CD14-positive monocyte (primary cell): ENCODE data around the gene SKP2. TPM values are rescaled to one million over a fixed set of nuclear protein-coding genes. Genes with fewer than 3 reads are reported as not detected.

ENCODE experiments used
- DNase-seq, 3 donors: peaks; one replicate each; pipeline ENCODE4 v3.0.0-alpha.2; 2011 to 2022
- H2AFZ ChIP-seq: 2 replicates; pipeline ENCODE4 v1.6.0; 2012; ENCODE audit warnings: mild to moderate bottlenecking, low read depth, low read length, inconsistent platforms; ENCODE audit not compliant: insufficient read depth, poor library complexity, severe bottlenecking
- H3K27ac ChIP-seq, 2 donors: 1 replicate in 1 of 2; 2 replicates in 1 of 2; pipeline ENCODE4 v1.5.1; 2012 to 2013; ENCODE audit warnings: low read length in 2 of 2, control low read depth in 1 of 2, inconsistent platforms in 1 of 2, low read depth in 1 of 2, mild to moderate bottlenecking in 1 of 2
- H3K27me3 ChIP-seq, 2 donors: one replicate each; pipeline versions ENCODE4 v1.6.0 to v1.6.1; 2011 to 2013; ENCODE audit warnings: low read length in 2 of 2; ENCODE audit not compliant: control insufficient read depth in 2 of 2, insufficient read depth in 2 of 2
- H3K36me3 ChIP-seq, 2 donors: replicated peaks in 1 of 2; 1 replicate in 1 of 2; 2 replicates in 1 of 2; pipeline versions ENCODE4 v1.5.1 to v1.6.1; 2012 to 2013; ENCODE audit warnings: low read length in 2 of 2, control low read depth in 1 of 2, inconsistent platforms in 1 of 2, mild to moderate bottlenecking in 1 of 2; ENCODE audit not compliant: insufficient read depth in 2 of 2, control insufficient read depth in 1 of 2
- H3K4me1 ChIP-seq, 2 donors: 1 replicate in 1 of 2; 2 replicates in 1 of 2; pipeline versions ENCODE4 v1.5.1 to v1.6.1; 2012 to 2013; ENCODE audit warnings: low read length in 2 of 2, control low read depth in 1 of 2, inconsistent platforms in 1 of 2, mild to moderate bottlenecking in 1 of 2, moderate library complexity in 1 of 2; ENCODE audit not compliant: insufficient read depth in 2 of 2, control insufficient read depth in 1 of 2
- H3K4me2 ChIP-seq: replicated peaks from 2 replicates; pipeline ENCODE3; 2012; ENCODE audit warnings: low read length, moderate library complexity, mild to moderate bottlenecking; ENCODE audit not compliant: poor library complexity, severe bottlenecking; ENCODE audit errors: extremely low read depth
- H3K4me3 ChIP-seq, 3 experiments: fragments of 200-600 bp in 1 of 3; sonication (generic) in 1 of 3; replicated peaks in 1 of 3; 1 replicate in 2 of 3; 2 replicates in 1 of 3; pipeline ENCODE4 v1.5.1; 2011 to 2013; ENCODE audit warnings: low read length in 3 of 3, mild to moderate bottlenecking in 3 of 3, control low read depth in 2 of 3, low read depth in 2 of 3, inconsistent platforms in 1 of 3, moderate library complexity in 1 of 3
- H3K79me2 ChIP-seq: 2 replicates; pipeline ENCODE4 v1.6.0; 2012; ENCODE audit warnings: mild to moderate bottlenecking, control low read depth, inconsistent platforms, low read length, moderate library complexity; ENCODE audit not compliant: insufficient read depth
- H3K9ac ChIP-seq: 2 replicates; pipeline ENCODE4 v1.6.0; 2017; ENCODE audit warnings: low read length, mild to moderate bottlenecking; ENCODE audit not compliant: insufficient read depth, poor library complexity, severe bottlenecking
- H3K9me3 ChIP-seq, 2 donors: replicated peaks in 1 of 2; 1 replicate in 1 of 2; 2 replicates in 1 of 2; pipeline versions ENCODE4 v1.5.1 to v1.6.1; 2012 to 2013; ENCODE audit warnings: low read length in 2 of 2, control low read depth in 1 of 2; ENCODE audit not compliant: control insufficient read depth in 1 of 2, insufficient read depth in 1 of 2
- H4K20me1 ChIP-seq: 2 replicates; pipeline ENCODE4 v1.6.0; 2012; ENCODE audit warnings: mild to moderate bottlenecking, low read length, control low read depth, moderate library complexity; ENCODE audit not compliant: insufficient read depth
- H3K27ac Mint-ChIP-seq, 7 donors: one replicate each; pipeline ENCODE4 v1.8.0; 2020; ENCODE audit warnings: mild to moderate bottlenecking in 7 of 7, mixed read lengths in 7 of 7, moderate library complexity in 6 of 7, inconsistent platforms in 2 of 7
- H3K27me3 Mint-ChIP-seq, 3 donors: one replicate each; pipeline ENCODE4 v1.8.0; 2021 to 2022; ENCODE audit warnings: low read depth in 3 of 3, mild to moderate bottlenecking in 3 of 3, mixed read lengths in 3 of 3, moderate library complexity in 3 of 3, inconsistent platforms in 1 of 3
- H3K36me3 Mint-ChIP-seq, 2 donors: one replicate each; pipeline ENCODE4 v1.8.0; 2020; ENCODE audit warnings: mixed read lengths in 2 of 2, inconsistent platforms in 1 of 2, mild to moderate bottlenecking in 1 of 2
- H3K4me1 Mint-ChIP-seq: one replicate; pipeline ENCODE4 v1.8.0; 2020; ENCODE audit warnings: mild to moderate bottlenecking, mixed read lengths
- H3K4me3 Mint-ChIP-seq, 2 donors: one replicate each; pipeline ENCODE4 v1.8.0; 2020; ENCODE audit warnings: mild to moderate bottlenecking in 2 of 2, mixed read lengths in 2 of 2, moderate library complexity in 1 of 2
- H3K9me3 Mint-ChIP-seq, 7 donors: one replicate each; pipeline ENCODE4 v1.8.0; 2020 to 2022; ENCODE audit warnings: mixed read lengths in 7 of 7, mild to moderate bottlenecking in 6 of 7, moderate library complexity in 6 of 7, inconsistent platforms in 2 of 7
- WGBS: methylation state at CpG from one replicate; pipeline ENCODE4 v1.1.5; 2013; ENCODE audit warnings: missing lambda C conversion rate; ENCODE audit not compliant: insufficient coverage; 5-methylcytosine and 5-hydroxymethylcytosine counted together
- intact Hi-C, 2 donors: fragments of 100-400 bp; cut with micrococcal nuclease; formaldehyde crosslinking; loops; one replicate each; pipeline versions ENCODE4 v1.15.0 to v1.15.1; 2023
- polyA plus RNA-seq, 3 donors: library from polyadenylated mRNA; depleted of rRNA in 1 of 3; unstranded in 2 of 3; stranded (reverse) in 1 of 3; fragments of 300-500 nt in 2 of 3; fragments of >200 nt in 1 of 3; fragmentation: Illumina TruSeq in 2 of 3; gene quantifications; 1 replicate in 2 of 3; 2 replicates in 1 of 3; pipeline ENCODE4 v1.2.3, GENCODE V29; 2012 to 2021
- TF ChIP-seq, protein P1 (sequence below): fragments of 200-600 bp; IDR thresholded peaks from one replicate; pipeline ENCODE4 v1.8.0; 2022; ENCODE audit warnings: antibody characterized with exemption, mild to moderate bottlenecking

SKP2 gene
- polyA plus RNA-seq, 3 donors = 14.4 to 18.0 (median 15.5) TPM

DNA sequence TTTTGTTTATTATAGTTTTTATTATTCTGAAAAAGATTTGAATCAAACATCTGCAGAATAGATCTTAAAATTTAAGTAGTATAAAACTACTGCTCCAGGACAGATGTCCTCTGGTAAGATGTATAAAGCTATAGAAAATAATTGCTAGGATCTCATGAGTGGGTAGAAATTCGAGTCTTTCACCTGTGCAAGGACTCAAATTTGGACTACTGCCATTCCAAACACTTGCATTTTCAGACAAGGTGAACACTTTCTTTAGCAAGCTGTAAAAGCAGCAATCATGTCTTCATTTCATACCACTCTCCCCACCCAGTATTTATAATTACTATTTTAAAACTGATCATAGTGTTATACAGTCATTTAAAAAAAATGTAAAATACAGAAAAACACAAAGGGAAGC is 20.7 kb downstream of the SKP2 start:
- H3K4me1 Mint-ChIP-seq = no peaks in the 10 kb centered on the region
- Histone ChIP-seq H2AFZ (no peak overlapping the region), H3K79me2 (no peaks in the 10 kb centered on the region), H3K9ac (no peak overlapping the region), H3K9me3 (no peaks in the 10 kb centered on the region), H3K27me3 (no peaks in the 10 kb centered on the region), H3K4me2 (no peak overlapping the region), H3K4me1 (no peaks in the 10 kb centered on the region), H3K27ac (no peak overlapping the region), H3K36me3 (peaks cover 88 to 97% of the 10 kb centered on the region in 2 donors), H4K20me1 (no peaks in the 10 kb centered on the region), H3K4me3 (no peak overlapping the region)
- intact Hi-C loops = no loop called here
- H3K36me3 Mint-ChIP-seq = peaks cover 79 to 91% of the 10 kb centered on the region in 2 donors
- DNase-seq = no peak
- H3K4me3 Mint-ChIP-seq = no peak overlapping the region
- H3K27ac Mint-ChIP-seq = no peak overlapping the region
- TF ChIP-seq, protein P1, sequence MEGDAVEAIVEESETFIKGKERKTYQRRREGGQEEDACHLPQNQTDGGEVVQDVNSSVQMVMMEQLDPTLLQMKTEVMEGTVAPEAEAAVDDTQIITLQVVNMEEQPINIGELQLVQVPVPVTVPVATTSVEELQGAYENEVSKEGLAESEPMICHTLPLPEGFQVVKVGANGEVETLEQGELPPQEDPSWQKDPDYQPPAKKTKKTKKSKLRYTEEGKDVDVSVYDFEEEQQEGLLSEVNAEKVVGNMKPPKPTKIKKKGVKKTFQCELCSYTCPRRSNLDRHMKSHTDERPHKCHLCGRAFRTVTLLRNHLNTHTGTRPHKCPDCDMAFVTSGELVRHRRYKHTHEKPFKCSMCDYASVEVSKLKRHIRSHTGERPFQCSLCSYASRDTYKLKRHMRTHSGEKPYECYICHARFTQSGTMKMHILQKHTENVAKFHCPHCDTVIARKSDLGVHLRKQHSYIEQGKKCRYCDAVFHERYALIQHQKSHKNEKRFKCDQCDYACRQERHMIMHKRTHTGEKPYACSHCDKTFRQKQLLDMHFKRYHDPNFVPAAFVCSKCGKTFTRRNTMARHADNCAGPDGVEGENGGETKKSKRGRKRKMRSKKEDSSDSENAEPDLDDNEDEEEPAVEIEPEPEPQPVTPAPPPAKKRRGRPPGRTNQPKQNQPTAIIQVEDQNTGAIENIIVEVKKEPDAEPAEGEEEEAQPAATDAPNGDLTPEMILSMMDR = no peak
- H3K27me3 Mint-ChIP-seq = no peaks in the 10 kb centered on the region
- no peaks in the 10 kb centered on the region for H3K9me3 Mint-ChIP-seq
- no CpG with 5 or more reads among the region's 1 CpG for WGBS

DNA sequence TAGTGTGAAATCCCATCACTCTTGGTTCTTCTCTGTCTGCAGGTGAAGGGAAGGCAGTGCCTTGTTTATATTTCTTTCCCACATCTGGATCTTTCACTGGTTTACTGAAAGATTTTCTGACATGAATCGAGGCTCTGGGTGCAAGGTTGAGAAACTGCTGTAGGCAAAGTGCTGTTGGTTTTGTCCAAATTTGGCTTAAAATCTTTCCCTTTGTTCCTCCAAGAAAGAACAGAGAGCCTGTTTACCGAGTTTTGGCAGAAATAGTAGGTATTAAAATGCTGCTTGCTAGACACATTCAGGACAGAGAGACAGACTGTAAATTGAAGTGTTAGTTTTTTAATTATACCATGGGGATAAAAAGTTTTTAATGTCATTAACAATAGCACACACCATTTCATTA is 21.5 kb downstream of the SKP2 start:
- H3K36me3 Mint-ChIP-seq = peaks cover 73 to 86% of the 10 kb centered on the region in 2 donors
- no peaks in the 10 kb centered on the region for H3K4me1 ChIP-seq
- H3K4me1 Mint-ChIP-seq = no peaks in the 10 kb centered on the region
- no peak overlapping the region for H3K4me3 ChIP-seq
- H3K27ac ChIP-seq = no peak overlapping the region
- H3K36me3 ChIP-seq = peaks cover 87 to 97% of the 10 kb centered on the region in 2 donors
- no peak for DNase-seq
- H3K4me2 ChIP-seq = no peak overlapping the region
- H3K9me3 ChIP-seq = no peaks in the 10 kb centered on the region
- no peaks in the 10 kb centered on the region for H3K79me2 ChIP-seq
- H3K9ac ChIP-seq = no peak overlapping the region
- no peaks in the 10 kb centered on the region for H3K9me3 Mint-ChIP-seq
- H3K4me3 Mint-ChIP-seq = no peak overlapping the region
- H3K27me3 ChIP-seq = no peaks in the 10 kb centered on the region
- no peak overlapping the region for H3K27ac Mint-ChIP-seq
- WGBS = no CpG with 5 or more reads among the region's 2 CpGs
- no peaks in the 10 kb centered on the region for H4K20me1 ChIP-seq
- H2AFZ ChIP-seq = no peak overlapping the region
- TF ChIP-seq, protein P1 = no peak
- no peaks in the 10 kb centered on the region for H3K27me3 Mint-ChIP-seq
- intact Hi-C loops = no loop called here
